GM12878 (cell line): ENCODE data around the gene PANK1. TPM values are rescaled to one million over a fixed set of nuclear protein-coding genes. Genes with fewer than 3 reads are reported as not detected.

Experiments
- ATAC-seq: fragments of 200-7000 bp; cut with Tn5 transposase; 3 replicates; pipeline ENCODE4 v1.9.1; 2020; ENCODE audit warnings: mild to moderate bottlenecking, moderate library complexity
- BruUV-seq: library from RNA; stranded (reverse); fragments of 400-500 nt; replicated peaks from 2 replicates; lab custom pipeline; 2021; lab: Mats Ljungman, UMichigan
- CTCF ChIA-PET: fragments of 300-600 bp; sonication (Branson Sonifier 250); formaldehyde crosslinking; extraction: SDS; loops from one replicate; lab custom pipeline; 2021; ENCODE audit warnings: inconsistent platforms; lab: Yijun Ruan, JAX
- POLR2A ChIA-PET: fragments of 350-600 bp; formaldehyde crosslinking; extraction: SDS; loops from one replicate; lab custom pipeline; 2021; ENCODE audit warnings: inconsistent platforms; lab: Charles Lee
- RAD21 ChIA-PET: fragments of 300-600 bp; sonication (Branson Sonifier 250); formaldehyde crosslinking; loops from one replicate; lab custom pipeline; 2023; ENCODE audit warnings: antibody characterized with exemption; ENCODE audit not compliant: unreplicated experiment; lab: Charles Lee
- SMC1A ChIA-PET: fragments of 300-600 bp; sonication (Branson Sonifier 250); formaldehyde crosslinking; loops from one replicate; lab custom pipeline; 2023; ENCODE audit not compliant: unreplicated experiment, uncharacterized antibody; lab: Charles Lee
- DNase-seq: peaks from one replicate; pipeline ENCODE4 v3.0.0-alpha.2; 2011; ENCODE audit warnings: low read depth, low spot score
- FAIRE-seq: peaks from 3 replicates; lab custom pipeline; 2011; peaks lifted over from hg19 to GRCh38; lab: Jason Lieb, UNC
- H2AFZ ChIP-seq: 2 replicates; pipeline ENCODE4 v1.6.0; 2011; ENCODE audit warnings: low read depth, low read length, control low read depth; ENCODE audit not compliant: control insufficient read depth
- H3K27ac ChIP-seq: 2 replicates; pipeline ENCODE4 v1.5.1; 2011; ENCODE audit warnings: control low read depth; ENCODE audit not compliant: control insufficient read depth, insufficient read depth
- H3K27me3 ChIP-seq, 2 experiments: replicated peaks in 1 of 2; 2 replicates each; pipeline versions ENCODE4 v1.6.0 to v1.6.1; 2011; ENCODE audit warnings: low read length in 1 of 2; ENCODE audit not compliant: control insufficient read depth in 2 of 2, insufficient read depth in 2 of 2
- H3K36me3 ChIP-seq, 2 experiments: 2 replicates each; pipeline ENCODE4 v1.5.1; 2011; ENCODE audit warnings: low read length in 1 of 2; ENCODE audit not compliant: control insufficient read depth in 2 of 2, insufficient read depth in 2 of 2
- H3K4me1 ChIP-seq: 2 replicates; pipeline ENCODE4 v1.6.1; 2011; ENCODE audit warnings: mild to moderate bottlenecking, low read length, moderate library complexity, mixed read lengths; ENCODE audit not compliant: control insufficient read depth, insufficient read depth
- H3K4me2 ChIP-seq: 2 replicates; pipeline ENCODE4 v1.6.0; 2011; ENCODE audit warnings: control low read depth; ENCODE audit not compliant: control insufficient read depth, insufficient read depth
- H3K4me3 ChIP-seq: fragments of 200-600 bp; sonication (generic); 2 replicates; pipeline ENCODE4 v1.5.1; 2016
- H3K79me2 ChIP-seq: 2 replicates; pipeline ENCODE4 v1.6.0; 2011; ENCODE audit warnings: low read length; ENCODE audit not compliant: control insufficient read depth, insufficient read depth
- H3K9ac ChIP-seq: 2 replicates; pipeline ENCODE4 v1.8.0; 2011; ENCODE audit warnings: low read length, control low read depth, mixed read lengths; ENCODE audit not compliant: control insufficient read depth, insufficient read depth
- H3K9me3 ChIP-seq: replicated peaks from 3 replicates; pipeline ENCODE4 v1.5.1; 2011; ENCODE audit warnings: mild to moderate bottlenecking, low read length; ENCODE audit not compliant: control insufficient read depth, insufficient read depth
- H4K20me1 ChIP-seq: 2 replicates; pipeline ENCODE4 v1.6.0; 2011; ENCODE audit not compliant: control insufficient read depth, insufficient read depth
- NFYA ChIP-seq: IDR thresholded peaks from 2 replicates; pipeline ENCODE4 v1.6.1; 2011; ENCODE audit warnings: low read depth, mild to moderate bottlenecking, low read length, improper control_type of control experiment, borderline replicate concordance
- NKRF ChIP-seq: fragments of 450-650 bp; conservative IDR thresholded peaks from 2 replicates; pipeline ENCODE4 v1.6.1; 2017; ENCODE audit warnings: mild to moderate bottlenecking, moderate library complexity
- NRF1 ChIP-seq: conservative IDR thresholded peaks from 2 replicates; pipeline ENCODE4 v1.6.1; 2011; ENCODE audit warnings: mild to moderate bottlenecking, low read depth, low read length, improper control_type of control experiment
- WGBS: methylation state at CpG from one replicate; pipeline ENCODE4 v1.1.6; 2016; ENCODE audit warnings: low lambda C conversion rate; ENCODE audit not compliant: insufficient replicate concordance, insufficient coverage; ENCODE audit errors: missing lambda C conversion rate; 5-methylcytosine and 5-hydroxymethylcytosine counted together
- in situ Hi-C: fragments of 300-500 bp; cut with MboI; formaldehyde crosslinking; loops from 9 replicates; pipeline ENCODE4 v1.14.3; 2018; ENCODE audit warnings: mixed read lengths
- intact Hi-C: fragments of 100-400 bp; cut with micrococcal nuclease; formaldehyde crosslinking; loops from one replicate; pipeline ENCODE4 v1.14.2; 2022; ENCODE audit not compliant: unreplicated experiment
- polyA plus RNA-seq, 11 experiments: library from polyadenylated mRNA; depleted of rRNA in 4 of 11; unstranded in 6 of 11; stranded (reverse) in 5 of 11; fragments of >200 nt; fragmentation: Nextera tagmentation in 4 of 11; fragmentation: Illumina TruSeq in 1 of 11; extraction: Ambion mirVana in 4 of 11; extraction: Trizol in 1 of 11; gene quantifications; 1 replicate in 1 of 11; 2 replicates in 10 of 11; pipeline versions ENCODE4 v1.2.1 to v1.2.3, GENCODE V29; 2011 to 2016; ENCODE audit warnings: inconsistent platforms in 2 of 11, missing spikeins in 2 of 11, low read depth in 1 of 11
- total RNA-seq, 4 experiments: library from RNA; depleted of rRNA in 3 of 4; stranded (reverse); fragments of >200 nt in 3 of 4; fragmentation: Illumina TruSeq in 1 of 4; extraction: Trizol in 1 of 4; gene quantifications; 2 replicates each; pipeline versions ENCODE4 v1.2.1 to v1.2.3, GENCODE V29; 2013 to 2021
- TF ChIP-seq, protein P1 (sequence below): IDR thresholded peaks from 2 replicates; pipeline ENCODE4 v1.6.1; 2012; ENCODE audit warnings: improper control_type of control experiment, low read depth, low read length; ENCODE audit not compliant: insufficient replicate concordance

PANK1 gene
- total and polyA plus RNA-seq, 10 of the 15 experiments (the other 5 are each of a cell fraction or from before 2014, with no cell fraction given) = 1.9 to 10.6 (median 5.8) TPM

- H3K9me3 ChIP-seq = no peaks in the 10 kb centered on the region
- H3K79me2 ChIP-seq = peaks cover 24% of the 10 kb centered on the region
- ChIA-PET RAD21 (interaction anchor here (0.6 to 2.7 kb wide), 20 partner anchors 9 to 229 kb away, joined by 3 to 34 read pairs (median 4); partner anchors contain the start of genes IFIT5 and KIF20B), POLR2A (interaction anchor here (0.6 to 1.8 kb wide), 16 partner anchors 9 to 229 kb away, joined by 3 to 13 read pairs (median 4); partner anchors contain the start of genes IFIT5 and KIF20B), SMC1A (interaction anchor here (0.7 to 2.7 kb wide), 23 partner anchors 8 to 229 kb away, joined by 3 to 21 read pairs (median 5); partner anchors contain the start of genes IFIT5 and KIF20B), CTCF (interaction anchor here (0.6 to 3.2 kb wide), 15 partner anchors 10 to 1654 kb away, joined by 3 to 18 read pairs (median 3); partner anchors contain the start of gene KIF20B)
- H3K27ac ChIP-seq = no peak overlapping the region
- 0% methylated on average over 2 of the region's 2 CpGs for WGBS
- H3K4me1 ChIP-seq = peaks cover 7% of the 10 kb centered on the region; the same call in 1 of the 2 replicates
- DNase-seq (no peak), FAIRE-seq (no peak), ATAC-seq (no peak)
- no peak for TF ChIP-seq NRF1
- no peak for TF ChIP-seq NFYA
- TF ChIP-seq, protein P1, sequence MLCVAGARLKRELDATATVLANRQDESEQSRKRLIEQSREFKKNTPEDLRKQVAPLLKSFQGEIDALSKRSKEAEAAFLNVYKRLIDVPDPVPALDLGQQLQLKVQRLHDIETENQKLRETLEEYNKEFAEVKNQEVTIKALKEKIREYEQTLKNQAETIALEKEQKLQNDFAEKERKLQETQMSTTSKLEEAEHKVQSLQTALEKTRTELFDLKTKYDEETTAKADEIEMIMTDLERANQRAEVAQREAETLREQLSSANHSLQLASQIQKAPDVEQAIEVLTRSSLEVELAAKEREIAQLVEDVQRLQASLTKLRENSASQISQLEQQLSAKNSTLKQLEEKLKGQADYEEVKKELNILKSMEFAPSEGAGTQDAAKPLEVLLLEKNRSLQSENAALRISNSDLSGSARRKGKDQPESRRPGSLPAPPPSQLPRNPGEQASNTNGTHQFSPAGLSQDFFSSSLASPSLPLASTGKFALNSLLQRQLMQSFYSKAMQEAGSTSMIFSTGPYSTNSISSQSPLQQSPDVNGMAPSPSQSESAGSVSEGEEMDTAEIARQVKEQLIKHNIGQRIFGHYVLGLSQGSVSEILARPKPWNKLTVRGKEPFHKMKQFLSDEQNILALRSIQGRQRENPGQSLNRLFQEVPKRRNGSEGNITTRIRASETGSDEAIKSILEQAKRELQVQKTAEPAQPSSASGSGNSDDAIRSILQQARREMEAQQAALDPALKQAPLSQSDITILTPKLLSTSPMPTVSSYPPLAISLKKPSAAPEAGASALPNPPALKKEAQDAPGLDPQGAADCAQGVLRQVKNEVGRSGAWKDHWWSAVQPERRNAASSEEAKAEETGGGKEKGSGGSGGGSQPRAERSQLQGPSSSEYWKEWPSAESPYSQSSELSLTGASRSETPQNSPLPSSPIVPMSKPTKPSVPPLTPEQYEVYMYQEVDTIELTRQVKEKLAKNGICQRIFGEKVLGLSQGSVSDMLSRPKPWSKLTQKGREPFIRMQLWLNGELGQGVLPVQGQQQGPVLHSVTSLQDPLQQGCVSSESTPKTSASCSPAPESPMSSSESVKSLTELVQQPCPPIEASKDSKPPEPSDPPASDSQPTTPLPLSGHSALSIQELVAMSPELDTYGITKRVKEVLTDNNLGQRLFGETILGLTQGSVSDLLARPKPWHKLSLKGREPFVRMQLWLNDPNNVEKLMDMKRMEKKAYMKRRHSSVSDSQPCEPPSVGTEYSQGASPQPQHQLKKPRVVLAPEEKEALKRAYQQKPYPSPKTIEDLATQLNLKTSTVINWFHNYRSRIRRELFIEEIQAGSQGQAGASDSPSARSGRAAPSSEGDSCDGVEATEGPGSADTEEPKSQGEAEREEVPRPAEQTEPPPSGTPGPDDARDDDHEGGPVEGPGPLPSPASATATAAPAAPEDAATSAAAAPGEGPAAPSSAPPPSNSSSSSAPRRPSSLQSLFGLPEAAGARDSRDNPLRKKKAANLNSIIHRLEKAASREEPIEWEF = peak; percentile 34
- TF ChIP-seq NKRF = peak; percentile 5; the same call in 1 of the 2 replicates
- H3K9ac ChIP-seq = peak overlapping the region; percentile 0; the same call in 1 of the 2 replicates
- BruUV-seq = TSS peak; percentile 38
- intact Hi-C loops (loop anchor here (5.0 kb wide), 1 partner anchor 226 kb away; no protein-coding TSS in a partner anchor), in situ Hi-C loops (no loop called here)
- no peaks in the 10 kb centered on the region for H3K27me3 ChIP-seq
- no peaks in the 10 kb centered on the region for H4K20me1 ChIP-seq
- H2AFZ ChIP-seq = peak overlapping the region; percentile 56
- H3K36me3 ChIP-seq = no peaks in the 10 kb centered on the region
- peak overlapping the region; percentile 30 for H3K4me2 ChIP-seq
- peak overlapping the region; percentile 83 for H3K4me3 ChIP-seq
Observed at GRCh38 chr10:89643431-89643811, 1.6 kb downstream of the PANK1 start.
